NCI-H82 (cell line): ENCODE results near the gene RAE1.

Experiments used
- DNase-seq: peaks from one replicate; lab custom pipeline; 2025; lab: John Stamatoyannopoulos, UW

The RAE1 gene, protein sequence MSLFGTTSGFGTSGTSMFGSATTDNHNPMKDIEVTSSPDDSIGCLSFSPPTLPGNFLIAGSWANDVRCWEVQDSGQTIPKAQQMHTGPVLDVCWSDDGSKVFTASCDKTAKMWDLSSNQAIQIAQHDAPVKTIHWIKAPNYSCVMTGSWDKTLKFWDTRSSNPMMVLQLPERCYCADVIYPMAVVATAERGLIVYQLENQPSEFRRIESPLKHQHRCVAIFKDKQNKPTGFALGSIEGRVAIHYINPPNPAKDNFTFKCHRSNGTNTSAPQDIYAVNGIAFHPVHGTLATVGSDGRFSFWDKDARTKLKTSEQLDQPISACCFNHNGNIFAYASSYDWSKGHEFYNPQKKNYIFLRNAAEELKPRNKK

DNA sequence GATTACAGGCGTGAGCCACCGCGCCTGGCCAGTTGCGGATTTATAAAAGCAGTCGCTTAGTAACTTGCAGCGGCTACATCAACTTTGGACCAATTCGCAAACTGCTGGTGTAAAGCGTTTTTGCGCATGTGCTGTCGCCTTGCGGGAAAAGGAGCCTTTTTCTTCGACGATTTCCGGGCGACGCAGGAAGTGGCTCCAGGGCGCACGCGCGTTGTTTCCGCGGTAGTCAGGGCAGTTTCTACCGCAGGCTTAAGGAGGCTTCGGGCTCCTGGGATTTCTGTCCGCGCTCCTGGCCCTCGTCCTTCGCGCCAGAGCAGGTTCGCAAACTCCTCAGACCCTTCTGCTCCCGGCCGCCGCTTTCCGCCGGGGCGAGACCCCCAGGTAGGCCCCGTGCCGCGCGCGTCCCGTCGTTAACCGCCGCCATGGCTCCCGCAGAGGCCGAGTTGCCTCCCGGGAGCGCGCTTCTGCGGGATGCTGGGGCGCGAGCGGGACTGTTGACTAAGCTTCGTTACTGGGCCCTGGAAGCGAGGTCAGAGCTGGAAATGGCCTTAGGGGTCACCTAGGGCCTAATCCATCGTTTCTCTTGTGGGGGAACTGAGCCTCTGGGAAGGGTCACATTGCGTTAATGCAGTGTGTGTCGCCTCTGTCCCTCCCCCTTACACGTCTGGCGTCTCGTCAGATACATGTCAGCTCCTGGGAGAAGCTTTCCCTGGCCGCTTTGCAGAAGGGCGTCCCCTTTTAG, at the start of gene RAE1:
TSS of gene RAE1 (plus strand) at position 214 of the 742 bp plus-strand sequence. CDS start 2,784 bp downstream, outside the sequence.
- DNase-seq, result peak; percentile 94

DNA sequence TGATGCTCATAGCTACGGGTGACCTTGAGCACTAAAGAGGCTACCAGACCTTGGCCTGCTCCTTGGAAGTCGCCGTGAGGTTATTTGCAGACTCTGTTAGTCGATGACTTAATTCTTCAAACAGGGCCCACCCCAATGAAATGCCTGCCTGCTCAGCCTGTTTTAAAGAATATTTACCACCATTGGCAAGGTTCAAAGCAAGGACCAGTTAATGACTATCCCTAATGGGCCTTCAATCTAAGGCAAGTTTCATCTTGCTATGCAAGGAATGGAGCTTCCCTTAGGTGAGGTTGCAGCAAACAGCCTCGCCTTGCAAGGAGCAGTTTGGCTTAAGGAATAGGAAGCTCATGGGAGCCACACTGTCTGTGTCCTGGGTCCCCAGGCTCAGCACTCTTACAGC, 44.3 kb upstream of the RAE1 start:
- no peak for DNase-seq

DNA sequence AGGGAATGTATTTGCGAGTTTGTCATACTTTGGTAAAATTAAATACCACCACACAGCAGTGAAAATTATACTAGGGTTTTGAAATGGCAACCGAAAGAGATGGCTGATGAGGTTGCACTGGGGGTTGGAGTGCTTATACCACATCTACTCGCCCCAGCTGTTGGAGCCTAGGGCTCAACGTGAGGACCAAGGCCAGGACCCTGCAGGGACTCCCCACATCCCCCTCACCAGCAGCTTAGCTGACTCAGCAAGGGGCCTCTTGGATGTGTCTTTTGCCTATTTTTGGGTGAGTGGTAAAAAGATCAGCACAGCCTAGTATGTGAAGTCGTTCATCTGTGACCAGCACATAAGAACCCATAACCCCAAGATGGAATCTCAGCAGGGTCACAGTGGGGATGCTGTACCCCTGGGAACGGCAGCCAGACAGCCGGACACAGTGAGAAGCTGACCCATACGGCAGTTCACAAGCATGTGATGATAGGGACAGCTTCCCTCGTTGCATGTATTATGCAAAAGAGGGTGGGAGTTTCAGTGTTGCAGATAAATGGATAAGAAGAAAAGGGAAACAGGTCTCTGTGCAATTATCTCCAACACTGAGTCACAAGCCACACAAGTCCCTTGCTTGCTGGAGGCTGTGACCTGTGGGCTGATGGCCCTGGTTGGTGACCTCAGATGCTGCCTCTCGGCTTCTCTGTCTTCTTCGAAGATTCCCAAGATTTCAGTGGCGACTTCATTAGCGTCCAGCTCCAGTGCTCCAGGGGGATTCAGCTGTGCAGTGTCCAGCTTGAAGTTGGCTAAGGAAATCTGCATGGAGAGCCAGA, 42.4 kb upstream of the RAE1 start:
- DNase-seq, result no peak

DNA sequence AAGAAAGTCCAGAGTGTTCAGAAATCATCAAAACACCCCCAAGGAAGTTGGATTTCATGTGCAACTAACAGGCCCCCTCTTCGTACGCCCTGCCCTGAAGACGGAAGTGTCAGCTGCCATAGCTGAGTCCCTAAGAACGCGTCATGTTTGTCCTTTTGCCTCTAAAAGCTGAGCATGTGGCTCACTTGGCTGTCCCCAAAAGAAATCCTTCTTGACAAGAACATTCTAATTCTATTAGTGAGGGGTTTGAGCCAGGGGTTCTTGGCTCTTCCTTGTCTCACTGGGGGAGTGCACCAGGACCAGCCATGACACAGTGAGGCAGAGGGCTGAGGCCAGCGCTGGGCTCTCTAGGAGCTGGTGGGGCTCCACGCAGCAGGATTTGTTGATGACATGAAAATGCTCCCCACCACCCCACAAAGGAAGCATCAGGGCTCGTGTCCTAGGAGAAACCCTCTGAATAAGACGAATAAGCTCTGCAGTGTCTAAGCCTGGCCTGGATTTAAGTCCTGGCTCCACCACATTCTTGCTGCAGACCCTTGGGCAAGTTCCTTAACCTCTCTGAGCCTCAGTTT, 41.4 kb upstream of the RAE1 start:
- no peak for DNase-seq

DNA sequence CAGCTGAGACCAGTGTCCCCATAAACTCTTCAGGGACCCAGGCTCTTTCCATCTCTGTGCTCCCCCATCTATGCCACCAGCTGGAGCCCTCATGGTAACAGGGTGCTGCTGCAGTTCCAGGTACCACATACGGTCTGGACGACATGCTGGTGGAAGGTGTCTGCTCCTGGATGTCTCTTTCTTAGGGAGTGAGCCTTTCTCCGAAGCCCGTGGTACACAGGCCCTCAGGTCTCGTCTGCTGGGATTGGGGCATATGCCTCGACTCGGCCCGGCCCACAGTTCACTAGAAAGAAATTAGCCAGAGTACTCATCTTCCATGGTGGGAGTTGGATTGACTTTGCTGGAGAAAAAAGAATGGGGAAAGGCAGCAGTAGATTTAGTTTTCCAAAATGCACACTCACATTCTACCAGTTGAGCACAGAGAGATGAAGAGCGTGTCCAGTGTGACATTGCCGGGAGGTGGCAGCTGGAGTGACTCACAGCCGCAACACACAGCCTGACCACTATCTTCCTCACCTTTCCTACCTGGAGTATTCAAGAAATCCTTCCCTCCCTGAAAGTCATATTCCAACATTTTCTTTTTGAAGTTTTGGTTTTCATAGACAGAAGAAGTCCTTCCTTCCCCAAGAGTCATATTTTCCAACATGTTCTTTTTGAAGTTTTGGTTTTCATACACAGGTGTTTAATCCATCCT, 40.1 kb upstream of the RAE1 start:
- no peak for DNase-seq

DNA sequence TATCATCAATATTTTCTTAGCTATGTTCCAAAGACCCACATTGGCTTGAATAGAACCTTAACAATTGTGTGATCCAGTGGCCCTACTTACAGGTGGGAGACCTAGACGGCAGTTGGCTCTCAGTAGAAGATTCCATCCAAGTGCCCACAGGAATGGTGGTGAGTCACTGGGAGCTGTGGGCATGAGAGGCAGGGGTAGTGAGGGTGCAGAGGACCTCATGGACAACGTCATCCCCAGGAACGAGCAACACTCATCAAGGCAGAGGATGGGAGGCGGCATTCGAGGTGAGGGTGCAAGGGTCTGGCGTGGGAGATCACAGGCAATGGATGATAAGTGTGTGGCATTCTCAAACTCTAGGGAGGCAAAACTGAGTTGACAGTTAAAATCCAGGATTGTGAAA, 38.9 kb upstream of the RAE1 start:
- no peak for DNase-seq

DNA sequence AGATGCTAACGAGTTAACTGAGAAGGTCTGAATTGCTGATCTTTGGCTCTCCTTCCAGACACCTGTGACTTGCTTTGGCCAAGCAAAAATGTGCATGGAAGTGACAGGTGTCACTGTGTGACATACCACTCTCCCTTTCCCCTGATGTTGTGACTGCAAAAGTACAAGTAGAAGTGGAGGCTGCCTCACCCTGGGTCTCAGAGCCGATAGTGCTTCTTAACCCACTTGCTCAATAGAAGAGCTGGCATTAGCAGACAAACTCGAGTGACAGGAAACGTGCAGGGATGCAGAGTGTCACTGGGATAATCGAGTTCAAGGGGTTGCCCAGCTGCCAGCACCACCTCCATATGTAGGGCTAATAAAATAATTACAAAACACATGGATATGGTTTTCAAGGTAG, 37.8 kb upstream of the RAE1 start:
- DNase-seq, result no peak

DNA sequence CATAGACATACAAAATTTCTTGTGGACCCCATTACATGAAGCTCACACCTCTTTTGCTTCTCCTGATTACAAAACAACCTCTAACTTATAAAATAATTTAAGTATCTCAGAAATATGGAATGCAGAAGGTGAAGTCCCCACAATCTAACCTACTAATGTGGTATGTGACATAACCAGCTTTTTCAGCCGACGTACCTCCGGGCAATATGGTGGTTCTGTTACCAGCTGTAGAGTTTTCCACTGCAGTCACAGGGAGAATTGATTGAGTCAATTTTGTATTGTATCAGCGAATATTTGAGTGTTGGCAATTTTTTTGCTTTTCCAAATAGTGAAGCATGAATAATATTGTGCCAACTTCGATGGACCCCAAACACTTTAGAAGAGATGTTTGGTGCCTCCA, 37.1 kb upstream of the RAE1 start:
- DNase-seq, result no peak

DNA sequence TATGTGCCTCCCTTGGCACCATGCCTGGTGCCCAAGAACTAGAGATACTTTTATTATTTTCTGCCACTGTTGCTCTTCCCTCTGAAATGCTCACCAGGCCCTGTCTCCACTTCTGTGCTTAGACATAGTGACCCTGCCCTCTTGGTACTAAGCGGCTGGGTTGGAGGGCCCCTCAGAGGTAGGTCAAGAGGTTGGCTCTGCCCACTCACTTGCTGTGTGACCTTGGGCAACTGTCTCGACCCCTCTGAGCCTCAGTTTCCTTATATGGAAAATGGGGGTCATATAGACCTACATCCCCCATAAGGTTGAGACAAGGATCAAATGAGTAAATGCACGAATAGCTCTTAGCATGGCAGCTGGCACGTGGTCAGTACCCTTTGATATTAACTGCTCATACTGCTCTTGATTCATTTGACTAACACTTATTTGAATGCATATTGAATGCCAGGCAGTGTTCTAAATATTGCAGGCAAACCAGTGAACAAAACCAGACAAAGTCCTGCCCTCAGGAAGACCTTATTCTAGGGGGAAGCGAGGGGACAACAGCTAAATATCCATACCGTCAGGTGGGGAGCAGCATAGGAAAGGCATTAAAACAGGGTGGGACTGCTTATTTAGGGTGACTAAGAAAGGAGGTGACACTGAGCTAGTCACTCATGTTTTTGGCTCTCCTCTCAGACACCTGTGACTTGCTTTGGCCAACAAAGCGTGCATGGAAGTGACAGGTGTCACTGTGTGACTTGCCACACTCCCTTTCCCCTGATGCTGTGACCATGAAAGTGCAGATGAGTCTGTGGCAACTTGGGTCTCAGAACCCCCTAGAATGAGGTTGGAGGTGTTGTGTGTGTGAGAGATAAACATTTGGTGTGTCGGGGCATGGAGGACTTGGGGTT, 35.7 kb upstream of the RAE1 start:
- DNase-seq, result no peak

DNA sequence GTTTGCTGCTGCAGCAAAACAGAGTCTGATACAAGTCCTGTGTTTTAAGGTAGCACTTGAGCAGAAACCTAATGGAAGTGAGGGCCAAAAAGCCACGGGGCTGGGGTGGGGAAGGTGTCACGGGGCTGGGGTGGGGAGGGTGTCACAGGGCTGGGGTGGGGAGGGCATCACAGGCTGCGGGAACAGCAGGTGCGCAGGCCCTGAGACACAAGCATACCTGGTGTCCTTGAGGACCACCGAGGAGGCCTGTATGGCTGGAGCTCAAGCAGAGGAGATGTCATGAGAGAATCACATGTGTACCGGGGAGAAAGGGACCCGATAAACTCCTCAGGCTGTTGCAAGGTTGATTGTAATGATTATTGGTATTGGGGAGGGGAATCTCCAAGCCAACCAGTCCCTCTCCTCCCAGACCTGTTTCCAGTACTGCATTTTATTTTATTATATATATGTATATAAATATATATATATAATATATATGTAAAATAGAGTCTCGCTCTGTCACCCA, 35.0 kb upstream of the RAE1 start:
- no peak for DNase-seq

DNA sequence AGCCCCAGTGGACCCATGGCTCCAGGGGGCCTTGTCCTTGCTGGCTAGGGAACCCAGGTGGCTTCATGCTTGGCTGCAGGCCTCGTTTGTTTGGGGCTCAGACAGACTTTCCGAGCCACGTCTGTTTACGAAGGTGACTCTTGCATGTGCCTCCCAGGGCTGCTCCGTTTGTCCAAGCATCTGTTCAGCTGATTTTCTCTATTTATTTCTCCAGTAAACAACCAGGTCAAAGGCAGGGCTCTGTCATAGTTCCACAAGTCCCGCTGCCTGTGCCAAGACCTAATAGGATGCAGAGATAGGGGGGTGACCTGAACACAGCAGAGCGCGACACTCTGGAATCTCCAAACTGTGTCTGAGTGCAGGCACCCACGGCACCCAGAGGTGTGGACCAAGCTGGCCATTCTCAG, 34.3 kb upstream of the RAE1 start:
- no peak for DNase-seq

DNA sequence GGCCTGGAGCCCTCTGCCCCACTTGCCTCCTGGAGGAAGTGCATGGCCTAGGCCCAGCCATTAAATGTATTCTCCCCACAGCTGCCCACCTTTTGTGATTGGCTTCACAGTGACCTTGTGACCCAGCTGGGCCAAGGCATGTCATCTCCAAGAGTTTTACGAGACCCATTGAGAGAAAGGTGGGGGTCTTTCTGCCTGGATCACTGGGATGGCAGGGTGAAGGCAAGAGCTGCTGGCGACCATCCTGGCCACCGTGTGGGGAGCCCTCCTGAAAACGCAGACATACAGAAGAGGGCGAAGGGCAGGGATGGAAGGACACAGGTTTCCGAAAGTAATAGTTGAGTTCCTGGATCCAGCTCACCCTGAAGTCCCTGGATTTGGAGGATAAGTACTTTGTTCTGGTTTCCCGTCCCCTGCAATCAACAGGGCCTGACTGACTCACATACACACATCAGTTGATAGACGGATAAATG, 33.7 kb upstream of the RAE1 start:
- no peak for DNase-seq

DNA sequence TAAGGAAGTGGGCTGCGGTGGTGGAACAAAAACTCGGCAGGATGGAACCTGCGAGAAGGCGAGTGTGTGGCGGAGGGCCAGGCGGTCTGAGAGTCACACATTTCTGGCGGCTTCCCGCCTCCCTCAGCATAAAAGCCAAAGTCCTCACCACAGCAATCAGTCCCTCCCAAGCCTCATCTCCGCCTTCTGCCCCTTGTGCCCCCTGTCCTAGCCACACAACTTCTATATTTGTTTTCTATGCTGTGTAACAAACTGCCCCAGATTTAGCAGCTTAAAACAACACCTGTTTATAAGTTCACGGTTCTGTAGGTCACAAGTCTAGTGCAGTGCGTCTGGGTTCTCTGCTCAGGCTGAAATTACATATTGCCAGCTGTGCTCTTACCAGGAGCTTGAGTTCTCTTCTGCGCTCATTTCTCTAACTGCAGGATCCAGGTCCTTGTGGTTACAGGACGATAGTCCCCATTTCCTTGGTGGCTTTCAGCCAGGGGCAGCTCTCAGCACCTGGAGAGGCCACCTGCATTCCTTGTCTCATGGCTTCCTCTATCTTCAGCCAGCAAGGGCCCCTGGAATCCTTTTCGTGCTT, 33.2 kb upstream of the RAE1 start:
- DNase-seq, result peak; percentile 11

DNA sequence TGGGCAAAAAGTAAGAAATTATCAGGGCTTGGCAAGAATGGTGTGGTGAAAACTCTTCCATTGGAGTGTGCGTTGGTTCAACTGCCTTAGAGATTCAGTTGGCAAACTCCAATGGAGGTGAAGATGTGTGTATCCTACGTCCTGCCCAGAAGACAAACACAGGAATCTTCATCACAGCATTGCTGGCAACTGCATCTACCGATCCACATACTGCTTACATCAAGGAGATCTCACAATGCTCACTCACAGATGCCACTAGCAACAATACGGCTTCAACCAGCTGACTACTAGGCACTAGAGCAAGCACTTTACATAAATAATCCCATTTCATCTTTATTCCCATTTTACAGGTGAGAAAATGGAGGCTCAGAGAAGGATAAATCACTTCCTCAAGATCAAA, 31.5 kb upstream of the RAE1 start:
- DNase-seq, result no peak

DNA sequence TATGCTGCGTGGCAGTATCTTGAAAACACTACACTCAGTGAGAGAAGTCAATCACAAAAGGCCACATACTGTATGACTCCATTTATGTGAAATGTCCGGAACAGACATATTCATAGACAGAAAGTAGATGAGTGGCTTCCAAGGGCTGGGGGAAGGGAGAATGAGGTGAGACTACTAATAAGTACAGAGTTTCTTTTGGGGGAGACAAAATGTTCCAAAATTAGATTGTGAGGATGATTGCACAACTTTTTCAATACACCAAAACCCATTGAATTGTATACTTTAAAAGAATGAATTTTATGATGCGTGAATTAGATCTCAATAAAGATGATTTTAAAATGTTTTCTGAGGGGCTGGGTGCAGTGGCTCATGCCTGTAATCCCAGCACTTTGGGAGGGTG, 30.7 kb upstream of the RAE1 start:
- no peak for DNase-seq

DNA sequence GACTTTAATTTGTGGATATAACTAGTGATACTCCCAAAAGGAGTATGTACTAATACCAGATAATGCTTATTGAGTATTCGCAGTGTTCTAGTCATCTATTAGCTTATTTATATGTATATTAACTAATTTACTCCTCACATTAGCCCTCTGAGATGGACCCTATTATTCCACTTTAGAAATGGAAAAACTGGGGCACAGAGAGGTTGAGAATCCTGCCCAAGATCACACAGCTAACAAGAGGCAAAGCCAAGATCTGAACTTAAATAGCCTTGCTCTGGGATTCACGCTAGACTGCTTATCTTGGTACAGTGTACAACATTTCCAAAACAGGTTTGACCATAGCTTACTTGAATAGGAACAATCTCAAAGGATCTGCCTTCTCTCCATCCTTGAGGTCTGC, 29.9 kb upstream of the RAE1 start:
- DNase-seq, result no peak

DNA sequence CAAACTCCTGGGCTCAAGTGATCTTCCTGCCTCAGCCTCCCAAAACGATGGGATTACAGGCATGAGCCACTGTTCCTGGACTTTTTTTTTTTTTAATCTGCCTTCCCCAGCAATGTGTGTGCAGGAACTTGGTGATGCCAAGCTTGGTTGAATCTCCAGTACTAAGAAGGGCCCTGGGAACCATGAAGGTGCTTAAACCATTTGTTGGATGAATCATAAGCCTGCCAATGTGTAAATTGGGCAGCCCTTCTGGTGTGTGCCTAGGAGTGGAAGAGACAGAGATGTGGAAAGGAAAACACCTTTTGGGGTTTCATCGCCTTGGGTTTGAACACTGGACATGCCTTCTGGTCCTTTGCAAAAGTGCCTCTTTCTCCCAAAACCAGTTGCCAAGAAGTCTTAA, 28.6 kb upstream of the RAE1 start:
- DNase-seq, result no peak

DNA sequence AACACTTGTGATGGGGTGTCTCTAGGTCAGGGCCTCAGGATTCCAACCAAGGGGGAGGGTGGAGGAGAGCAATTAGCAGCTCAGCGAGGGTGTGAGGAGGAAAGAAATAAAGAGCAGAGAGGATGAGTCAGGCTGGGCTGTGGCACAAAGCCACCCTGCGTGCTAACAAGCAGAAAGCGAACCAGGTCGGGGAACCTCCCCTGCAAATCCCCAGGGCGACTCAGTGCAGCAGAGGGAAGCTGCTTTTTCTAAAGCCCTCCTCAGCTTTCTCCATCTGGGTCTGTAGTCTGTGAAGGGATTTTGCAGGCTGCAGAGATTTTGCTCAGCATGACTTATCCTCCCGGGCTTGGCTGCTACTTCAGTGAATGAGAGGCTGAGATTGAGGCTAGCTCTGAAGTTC, 28.0 kb upstream of the RAE1 start:
- DNase-seq, result peak; percentile 80

DNA sequence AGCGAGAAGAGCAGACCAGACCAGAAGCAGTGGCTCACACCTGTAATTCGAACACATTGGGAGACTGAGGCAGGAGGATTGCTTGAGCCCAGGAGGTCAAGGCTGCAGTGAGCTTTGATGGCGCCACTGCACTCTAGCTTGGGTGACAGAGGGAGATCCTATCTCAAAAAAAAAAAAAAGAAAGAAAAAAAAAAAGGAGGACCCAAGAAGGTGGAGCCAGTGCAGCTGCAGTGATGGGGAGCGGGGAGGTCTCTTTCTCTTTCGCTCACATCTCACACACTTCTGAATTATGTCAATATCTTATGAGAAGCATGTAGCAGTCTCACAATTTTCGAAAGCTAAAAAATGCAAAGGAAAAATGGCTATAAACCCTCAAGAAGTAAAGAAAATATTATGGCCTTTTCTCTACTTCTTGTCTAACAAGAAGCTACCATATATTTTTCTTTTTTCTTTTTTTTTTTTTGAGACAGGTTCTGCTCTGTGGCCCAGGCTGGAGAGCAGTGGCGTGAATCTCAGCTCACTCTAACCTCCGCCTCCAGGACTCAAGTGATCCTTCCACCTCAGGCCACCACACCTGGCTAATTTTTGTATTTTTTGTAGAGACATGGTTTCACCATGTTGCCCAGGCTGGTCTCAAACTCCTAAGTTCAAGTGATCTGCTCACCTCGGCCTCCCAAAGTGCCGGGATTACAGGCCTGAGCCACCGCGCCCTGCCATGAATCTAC, 25.3 kb upstream of the RAE1 start:
- no peak for DNase-seq
